ENCODE data around the gene AHCTF1.

DNA sequence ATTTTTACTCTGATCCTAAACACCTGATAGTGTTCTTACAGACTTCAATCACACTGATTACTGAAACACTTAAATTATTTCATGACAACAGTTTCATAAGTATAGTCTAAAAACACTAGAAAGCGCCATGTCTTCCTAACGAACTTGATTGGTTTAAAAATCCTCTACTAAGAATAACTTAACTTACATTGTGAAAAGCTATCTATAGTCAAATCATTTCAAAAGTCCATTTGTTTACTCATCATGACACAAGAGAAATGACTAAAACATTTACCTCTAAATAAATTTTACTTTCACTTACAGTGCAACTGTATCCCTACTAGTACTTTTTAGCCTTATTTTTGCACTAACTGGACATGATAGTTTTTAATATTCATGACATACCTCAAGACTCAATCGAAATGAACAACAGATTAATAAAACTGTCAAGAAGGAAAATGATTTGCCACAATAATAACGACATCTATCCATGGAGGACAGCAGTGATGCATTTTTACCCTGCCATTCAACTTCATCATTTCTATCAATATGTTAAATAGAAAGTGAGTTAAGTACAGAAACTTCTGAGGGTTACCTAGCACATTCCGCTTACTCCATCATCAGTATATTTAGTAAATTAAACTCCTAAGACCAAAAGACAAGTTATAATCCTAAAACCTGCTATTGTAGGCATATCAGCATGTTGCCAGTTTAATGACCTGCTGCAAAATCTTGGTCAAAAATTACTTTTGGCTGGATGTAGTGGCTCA, 38.4 kb downstream of the AHCTF1 start:
- TF ChIP-seq EZH2phosphoT487 (IDR thresholded peaks at IDR 0.05; ENCODE audit: insufficient read depth, low read depth), result no peak
- no peak for TF ChIP-seq EZH2 (IDR thresholded peaks at IDR 0.05; ENCODE audit: insufficient read depth, poor library complexity, severe bottlenecking)

Data from GM23248 (cell line).